ENCODE results near the gene RHOH.
"Not testable (repeated sequence)": the region's sequence is repeated elsewhere in the genome, so short reads cannot be mapped to it uniquely, and the experiment has no call there.

The RHOH gene

DNA sequence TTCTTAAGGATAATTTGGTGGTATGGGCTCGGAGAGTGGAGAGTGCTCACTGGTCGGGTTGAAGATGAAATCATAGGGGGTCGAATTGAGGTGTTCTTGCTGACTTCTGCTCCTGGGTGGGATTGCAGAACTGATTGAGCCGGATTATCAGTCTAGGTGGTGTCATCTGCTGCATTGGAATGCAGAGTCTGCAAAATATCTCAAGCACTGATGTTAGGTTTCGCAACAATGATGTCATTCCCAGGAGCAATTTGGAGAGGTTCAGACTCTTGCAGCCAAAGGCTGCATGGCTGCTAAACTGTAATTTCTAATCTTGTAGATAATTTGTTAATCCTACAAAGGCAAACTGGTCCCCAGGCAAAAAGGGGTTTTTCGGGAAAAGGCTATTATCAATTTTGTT lies 67.7 kb downstream of the RHOH start:
- DNase-seq: no peak

DNA sequence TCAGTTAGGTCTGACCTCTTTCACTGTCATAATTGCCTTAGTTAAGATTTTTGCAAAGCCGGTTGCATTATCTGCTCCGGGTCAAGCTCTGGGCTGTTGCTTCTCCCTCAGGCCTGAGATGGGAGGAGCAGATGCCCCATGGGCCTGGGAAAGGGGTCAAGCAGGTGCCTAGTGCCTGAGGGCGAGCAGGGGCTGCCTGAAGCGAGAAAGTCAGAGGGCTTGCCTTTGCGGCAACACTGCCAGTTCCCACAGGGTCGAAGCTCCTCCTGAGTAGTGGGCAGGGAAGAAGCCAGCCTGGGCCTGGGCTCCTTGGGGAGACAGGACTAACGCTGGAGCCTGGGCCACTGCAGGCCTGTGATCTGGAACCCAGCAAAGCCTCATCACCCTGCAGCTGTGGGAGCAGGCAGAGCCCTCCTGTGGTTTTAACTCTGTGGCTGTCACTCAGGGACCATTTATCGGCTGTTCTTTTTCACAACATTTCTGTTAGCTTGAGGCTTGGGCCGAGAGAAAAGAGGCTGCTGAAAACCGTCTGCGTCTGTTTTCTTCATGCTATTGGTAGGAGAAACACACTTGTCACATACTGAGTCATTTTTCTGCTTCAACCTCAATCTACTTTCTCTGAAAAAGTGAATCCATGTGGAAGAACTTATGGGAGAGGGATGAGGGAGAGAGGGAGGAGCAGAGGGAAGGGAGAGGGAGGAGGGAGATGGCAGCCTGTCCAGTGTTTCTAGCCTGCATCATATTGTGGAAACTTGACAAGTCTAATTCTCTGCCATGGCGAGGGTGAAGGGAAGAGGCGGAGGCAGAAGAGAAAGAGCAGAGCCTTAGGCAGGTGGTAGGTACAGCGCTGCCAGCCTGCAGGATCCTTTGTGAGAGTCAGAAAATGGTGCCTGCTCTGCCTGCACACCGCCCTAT lies 68.4 kb downstream of the RHOH start:
- peak; percentile 27 to 68 for DNase-seq

DNA sequence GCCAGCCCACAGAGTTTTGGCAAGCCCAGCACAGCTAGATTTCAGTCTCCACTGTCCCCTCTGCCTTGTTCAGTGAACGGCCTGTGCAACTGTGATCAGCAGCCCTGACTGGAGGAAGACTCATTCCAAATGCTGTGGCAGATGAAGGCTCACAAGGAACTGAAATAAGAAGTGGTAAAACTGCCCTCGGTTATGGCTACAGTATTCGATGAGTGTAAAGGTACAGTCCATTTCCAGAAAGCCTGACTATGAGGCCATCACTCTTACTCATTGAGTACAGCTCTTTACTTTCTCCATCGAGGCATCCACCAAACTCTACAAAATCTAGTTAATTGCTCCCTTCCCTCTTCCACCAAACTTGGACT lies 69.1 kb downstream of the RHOH start:
- no peak for DNase-seq

DNA sequence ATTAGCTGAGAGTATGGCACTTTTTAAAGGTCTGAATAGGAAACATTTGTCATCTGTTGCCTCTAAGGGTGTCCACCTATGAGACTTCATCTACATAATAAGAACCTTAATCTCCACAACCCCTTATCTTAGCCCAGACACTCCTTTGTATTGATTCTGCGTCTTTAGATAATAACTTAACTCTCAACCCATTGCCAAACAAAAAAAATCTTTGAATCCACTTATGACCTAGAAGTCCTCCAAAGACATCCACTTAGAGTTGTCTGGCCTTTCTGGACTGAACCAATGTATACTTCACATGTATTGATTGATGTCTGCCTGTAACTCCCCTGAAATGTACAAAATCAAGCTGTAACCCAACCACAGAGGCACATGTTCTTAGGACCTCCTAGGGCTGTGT lies 72.3 kb downstream of the RHOH start:
- DNase-seq: peak in 1 of 2 experiments; percentile 7

DNA sequence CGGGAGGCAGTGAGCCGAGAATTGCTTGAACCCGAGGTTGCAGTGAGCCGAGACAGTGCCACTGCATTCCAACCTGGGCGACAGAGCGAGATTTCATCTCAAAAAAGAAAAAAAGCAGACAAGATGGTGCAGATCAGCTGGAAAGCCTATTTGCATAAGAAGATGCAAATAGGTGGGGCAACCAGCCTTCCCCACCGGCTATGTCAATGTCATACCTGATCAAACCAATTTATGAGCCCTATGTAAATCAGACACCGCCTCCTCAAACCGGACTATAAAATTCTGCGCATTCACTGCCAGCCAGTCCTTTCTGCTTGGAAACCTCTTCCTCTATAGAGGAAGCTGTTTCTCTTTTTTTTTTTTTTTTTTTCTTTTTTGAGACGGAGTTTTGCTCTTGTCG lies 73.8 kb downstream of the RHOH start:
- no peak for DNase-seq

DNA sequence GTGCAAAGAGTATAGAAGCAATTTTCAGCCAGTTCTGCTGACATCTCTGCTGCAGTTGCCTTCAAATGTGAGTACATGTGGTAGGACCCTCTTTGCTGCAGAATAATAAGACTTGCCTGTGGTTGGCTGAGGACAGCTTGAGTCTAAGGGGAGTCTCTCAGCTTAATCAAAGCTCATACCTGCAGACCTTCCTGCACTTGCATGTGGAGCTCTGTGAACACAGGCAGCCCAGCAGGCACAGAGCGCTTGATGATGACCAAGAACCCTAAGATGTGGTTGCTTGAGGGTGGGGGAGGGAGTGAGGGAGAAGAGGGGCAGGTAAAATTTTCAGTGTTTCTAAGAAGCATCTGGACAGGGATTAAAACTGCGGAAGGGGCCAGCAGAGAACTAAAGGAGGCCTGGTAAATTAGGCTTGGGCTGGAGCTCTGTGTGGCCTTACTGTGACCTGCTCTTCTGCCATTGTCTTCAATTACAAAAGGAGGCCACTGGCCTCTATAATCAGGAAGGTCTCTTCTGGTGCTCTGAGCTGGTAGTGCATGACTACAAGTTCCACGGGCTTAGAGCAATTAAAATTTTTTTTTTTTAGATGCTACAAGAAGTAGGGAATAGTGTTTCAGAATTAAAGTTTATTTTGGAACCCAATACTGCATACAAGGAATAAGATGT lies 78.4 kb downstream of the RHOH start:
- DNase-seq: peak; percentile 51 to 83

DNA sequence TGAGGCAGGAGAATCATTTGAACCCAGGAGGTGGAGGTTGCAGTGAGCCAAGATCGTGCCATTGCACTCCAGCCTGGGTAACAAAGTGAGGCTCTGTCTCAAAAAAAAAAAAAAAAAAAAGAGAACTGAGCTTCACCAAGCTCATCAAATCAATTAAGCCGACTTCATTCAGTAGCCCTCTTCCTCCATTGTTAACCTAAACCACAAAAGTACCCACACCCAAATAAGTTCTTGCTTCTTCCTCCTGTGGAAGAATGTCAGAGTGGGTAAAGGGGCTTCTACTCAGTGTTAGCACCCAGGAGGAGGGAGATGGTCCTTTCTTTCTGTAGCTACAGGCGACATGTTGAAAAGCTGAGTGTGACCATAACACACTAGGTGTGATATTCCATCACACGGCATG lies 79.7 kb downstream of the RHOH start:
- no peak for DNase-seq

DNA sequence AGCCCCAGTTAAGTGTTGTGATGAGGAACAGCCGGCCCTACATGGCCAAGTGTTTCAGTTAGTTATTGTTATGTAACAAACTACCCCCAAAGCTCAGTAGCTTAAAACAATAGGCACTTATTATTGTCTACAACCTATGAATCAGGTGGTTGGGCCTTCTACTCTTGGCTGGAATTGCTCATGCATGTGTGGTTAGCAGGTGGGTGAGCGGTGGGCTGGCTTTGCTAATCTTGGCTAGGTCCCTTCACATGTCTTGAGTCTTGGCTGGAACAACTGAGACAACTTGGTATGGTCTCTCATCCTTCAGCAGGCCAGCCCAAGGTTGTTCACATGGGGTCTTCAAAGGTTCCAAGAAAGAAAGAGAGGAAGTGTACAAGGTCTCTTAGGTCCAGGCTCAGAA lies 83.8 kb downstream of the RHOH start:
- DNase-seq: no peak

DNA sequence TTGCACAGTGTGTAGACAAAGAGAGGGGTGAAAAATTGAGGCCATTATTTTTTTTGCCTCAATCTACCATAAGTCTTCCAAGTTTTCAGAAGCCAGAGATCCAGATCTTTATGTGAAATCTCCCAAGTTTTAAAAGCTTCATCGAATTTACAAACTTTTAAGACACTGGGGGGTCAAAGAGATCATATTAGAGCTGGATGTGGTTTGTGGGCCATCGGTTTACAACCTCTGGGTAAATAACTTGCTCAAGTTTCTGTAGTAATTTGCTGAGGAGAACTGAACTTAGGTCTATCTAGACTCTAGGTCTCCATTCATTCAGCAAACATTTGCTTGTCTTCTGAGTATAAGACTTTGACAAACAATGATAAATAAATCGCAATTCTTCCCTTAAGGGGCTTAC lies 84.3 kb downstream of the RHOH start:
- no peak for DNase-seq

DNA sequence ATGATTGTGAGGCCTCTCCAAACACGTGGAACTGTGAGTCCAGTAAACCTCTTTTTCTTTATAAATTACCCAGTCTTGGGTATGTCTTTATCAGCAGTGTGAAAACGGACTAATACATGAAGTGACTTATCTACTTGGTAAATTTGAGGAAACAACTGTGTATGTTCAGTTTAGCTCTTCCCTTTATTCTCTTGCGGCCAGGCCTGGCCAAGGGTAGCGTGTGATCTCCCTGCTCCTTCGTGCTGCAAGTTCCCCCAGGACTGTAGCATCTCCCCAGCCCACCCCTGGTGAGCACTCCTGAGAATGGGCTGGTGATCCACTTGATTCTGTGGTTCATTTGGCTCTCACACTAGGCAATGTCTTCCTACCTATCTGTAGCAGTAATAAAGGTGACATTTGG lies 85.1 kb downstream of the RHOH start:
- no peak for DNase-seq

DNA sequence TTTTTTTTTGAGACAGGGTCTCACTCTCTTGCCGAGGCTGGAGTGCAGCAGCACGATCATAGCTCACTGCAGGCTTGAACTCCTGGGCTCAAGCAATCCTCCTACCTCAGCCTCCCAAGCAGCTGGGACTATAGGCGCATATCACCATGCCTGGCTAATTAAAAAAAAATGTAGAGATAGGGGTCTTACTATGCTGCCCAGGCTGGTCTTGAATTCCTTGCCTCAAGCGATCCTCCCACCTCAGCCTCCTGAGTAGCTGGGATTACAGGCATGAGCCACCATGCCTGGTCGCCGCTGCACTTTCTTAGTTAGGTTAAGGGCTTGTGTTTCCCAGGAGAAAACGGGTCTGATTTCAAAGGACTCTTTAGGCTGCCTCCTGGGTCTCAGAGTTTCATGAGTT lies 86.0 kb downstream of the RHOH start:
- DNase-seq: not testable (repeated sequence)

DNA sequence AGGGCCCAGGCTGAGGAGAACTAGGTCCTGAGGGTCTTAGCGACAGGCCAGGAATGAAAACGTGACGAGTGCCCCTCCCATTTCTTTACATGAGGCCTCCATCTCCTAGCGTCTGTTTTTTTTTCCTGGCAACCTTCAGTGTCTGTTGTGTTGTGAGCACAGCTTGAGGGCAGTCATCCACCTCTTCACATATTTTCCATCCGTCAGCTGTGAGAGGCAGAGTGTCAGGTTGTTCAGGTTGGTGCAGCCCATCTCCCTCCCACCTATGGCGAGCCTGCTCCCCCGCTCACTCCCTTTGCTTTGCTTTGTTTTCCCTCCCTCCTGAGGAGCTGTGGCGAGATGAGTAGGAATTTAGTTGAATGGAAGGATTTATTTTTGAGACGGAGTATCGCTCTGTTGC lies 86.6 kb downstream of the RHOH start:
- no peak for DNase-seq

DNA sequence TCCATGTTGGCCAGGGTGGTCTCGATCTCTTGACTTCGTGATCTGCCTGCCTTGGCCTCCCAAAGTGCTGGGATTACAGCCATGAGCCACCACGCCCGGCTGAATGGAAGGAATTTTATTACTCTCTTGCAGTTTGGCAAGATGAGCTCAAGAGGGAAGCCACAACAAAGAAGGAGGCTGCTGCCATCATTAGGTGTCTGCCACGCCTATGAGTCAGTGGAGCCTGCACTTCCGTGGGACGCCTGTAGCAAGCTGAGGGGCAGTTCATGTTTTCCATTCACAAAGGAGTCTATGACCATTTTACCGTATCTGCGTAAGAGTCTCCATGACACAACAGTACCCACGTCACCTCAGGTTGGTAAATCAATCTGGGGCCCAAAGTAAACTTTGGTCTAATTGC lies 87.1 kb downstream of the RHOH start:
- no peak for DNase-seq

DNA sequence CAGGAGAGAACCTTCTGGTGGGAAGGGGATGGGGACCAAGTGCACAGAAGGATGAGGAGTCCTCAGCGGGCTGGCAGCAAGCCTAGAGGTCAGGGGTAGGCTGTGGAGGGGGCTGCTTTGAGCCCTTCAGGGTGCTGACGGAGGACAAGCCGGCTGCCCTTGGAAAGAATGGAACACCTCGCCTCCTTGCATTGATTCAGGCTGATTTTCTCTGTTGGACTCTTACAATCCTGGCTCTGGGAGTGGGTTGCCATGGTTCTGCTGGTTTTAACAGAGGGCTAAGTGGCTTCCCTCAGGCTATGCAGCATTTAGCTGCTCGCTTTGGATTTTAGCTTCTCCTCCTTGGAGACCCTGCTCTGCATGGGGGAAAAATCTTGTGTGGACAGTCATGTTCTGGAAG lies 88.9 kb downstream of the RHOH start:
- no peak for DNase-seq

DNA sequence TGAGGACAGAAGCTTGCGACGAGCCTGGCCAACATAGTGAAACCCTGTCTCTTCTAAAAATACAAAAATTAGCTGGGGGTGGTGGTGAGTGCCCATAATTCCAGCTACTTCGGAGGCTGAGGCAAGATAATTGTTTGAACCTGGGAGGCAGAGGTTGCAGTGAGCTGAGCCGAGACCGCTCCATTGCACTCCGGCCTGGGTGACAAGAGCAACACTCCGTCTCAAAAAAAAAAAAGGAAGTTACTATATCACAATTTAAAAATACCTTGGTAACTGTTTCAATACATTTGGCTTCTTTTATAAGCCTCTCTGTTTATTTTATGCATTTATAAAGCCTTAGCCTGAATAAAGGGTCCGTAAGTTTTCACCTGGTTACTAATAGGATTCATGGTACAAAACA lies 91.7 kb downstream of the RHOH start:
- DNase-seq: no peak

DNA sequence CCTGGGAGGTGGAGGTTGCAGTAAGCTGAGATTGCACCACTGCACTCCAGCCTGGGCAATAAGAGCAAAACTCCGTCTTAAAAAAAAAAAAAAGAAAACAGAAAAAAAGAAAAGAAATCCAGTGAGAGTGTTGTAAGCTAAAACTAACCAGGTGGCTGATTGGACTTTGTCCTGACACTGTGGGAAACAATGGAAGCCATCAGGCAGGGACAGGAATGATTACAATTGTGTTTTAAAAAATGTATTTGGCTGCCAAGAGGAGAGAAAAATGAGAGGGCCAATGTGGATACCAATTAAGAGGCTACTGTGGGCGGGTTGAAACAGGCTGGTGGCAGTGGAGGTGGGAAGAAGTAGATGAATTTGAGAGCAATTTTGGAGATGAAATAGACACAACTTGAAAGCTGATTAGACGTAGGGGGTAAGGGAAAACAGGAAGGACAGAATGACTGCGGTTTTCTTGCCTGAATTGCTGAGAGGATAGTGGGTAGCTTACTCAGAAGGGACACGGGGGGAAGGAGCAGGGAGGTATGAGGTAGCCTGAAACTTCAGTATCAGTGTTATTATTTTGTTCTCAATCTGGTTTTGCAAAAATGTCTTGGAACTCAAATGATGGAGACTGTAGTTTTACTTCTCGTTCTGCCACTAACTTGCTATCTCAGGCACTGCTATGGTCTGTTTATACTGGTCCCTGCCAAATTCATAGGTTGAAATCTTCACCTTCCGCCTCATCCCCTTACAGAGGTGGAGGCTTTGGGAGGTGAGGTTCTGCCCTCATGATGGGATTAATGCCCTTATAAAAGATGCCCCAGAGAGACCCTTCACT lies 92.7 kb downstream of the RHOH start:
- peak; percentile 4 to 38 for DNase-seq

DNA sequence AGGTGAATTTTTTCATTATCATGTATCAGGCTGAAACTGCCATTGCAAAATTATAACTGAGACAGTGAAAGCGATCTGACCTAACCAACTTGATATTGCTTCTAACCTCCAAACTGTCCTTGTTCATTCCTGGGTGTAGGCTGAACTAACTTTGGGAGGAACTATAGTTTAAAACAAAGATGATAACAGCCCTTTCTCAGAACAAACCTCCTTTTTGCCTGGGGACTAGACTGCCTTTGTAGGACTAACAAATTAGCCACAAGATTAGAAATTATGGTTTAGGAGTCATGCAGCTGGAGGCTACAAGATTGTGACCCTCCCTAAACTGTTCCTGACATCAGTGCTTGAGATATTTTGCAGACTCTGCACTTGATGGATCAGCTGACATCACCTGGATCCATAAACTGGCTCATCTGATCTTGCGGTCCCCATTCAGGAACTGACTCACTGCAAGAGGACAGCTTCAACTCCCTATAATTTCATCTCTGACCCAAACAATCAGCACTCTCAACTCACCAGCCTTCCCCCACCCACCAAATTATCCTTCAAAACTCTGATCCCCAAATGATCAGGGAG lies 93.9 kb downstream of the RHOH start:
- DNase-seq: not testable (repeated sequence)

DNA sequence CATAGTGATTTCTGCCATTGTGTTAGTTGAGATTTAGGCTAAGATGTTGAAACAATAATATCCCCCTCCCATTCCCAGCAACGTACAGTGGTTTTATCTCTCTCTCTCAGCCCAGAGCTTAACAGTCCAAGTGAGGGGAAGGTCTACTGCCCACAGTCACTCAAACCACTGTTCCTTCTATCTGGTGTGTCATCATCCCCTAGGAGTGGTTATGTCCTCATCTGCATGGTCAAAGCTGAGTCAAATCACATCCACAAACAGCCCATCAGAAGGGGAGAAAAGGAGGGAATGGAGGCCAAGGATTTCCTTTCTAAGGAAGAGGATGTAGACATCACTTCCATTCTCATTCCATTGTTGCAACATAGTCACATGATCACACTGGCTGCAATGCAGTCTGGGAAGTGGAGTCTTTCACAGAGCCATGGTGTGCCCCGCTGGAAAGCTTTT lies 95.5 kb downstream of the RHOH start:
- DNase-seq: no peak

DNA sequence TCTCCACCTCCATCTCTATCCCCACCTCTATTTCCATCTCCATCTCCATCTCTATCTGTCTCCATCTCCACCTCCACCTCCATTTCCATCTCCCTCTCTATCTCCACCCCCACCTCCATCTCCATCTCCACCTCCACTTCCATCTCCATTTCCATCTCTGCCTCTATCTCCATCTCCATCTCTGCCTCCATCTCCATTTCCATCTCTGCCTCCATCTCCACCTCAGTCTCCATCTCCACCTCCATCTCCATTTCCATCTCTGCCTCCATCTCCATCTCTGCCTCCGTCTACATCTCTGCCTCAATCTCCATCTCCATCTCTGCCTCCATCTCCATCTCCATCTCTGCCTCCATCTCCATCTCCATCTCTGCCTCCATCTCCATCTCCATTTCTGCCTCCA lies 97.5 kb downstream of the RHOH start:
- no peak for DNase-seq

DNA sequence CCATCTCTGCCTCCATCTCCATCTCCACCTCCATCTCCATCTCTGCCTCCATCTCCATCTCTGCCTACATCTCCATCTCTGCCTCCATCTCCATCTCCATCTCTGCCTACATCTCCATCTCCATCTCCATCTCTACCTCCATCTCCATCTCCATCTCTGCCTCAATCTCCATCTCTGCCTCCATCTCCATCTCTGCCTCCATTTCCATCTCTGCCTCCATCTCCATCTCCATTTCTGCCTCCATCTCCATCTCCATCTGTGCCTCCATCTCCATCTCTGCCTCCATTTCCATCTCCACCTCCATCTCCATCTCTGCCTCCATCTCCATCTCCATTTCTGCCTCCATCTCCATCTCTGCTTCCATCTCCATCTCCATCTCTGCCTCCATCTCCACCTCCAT lies 98.2 kb downstream of the RHOH start:
- not testable (repeated sequence) for DNase-seq

DNA sequence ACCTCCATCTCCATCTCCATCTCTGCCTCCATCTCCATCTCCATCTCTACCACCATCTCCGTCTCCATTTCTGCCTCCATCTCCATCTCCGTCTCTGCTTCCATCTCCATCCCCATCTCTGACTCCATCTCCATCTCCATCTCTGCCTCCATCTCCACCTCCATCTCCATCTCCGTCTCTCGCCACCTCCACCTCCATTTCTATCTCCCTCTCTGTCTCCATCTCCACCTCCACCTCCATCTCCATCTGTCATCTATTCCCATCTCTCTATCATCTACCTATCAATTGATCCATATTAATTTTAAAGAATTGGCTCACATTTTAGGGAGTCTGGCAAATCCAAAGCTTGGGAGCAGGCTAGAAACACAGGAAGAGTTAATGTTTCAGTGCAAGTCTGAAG lies 98.7 kb downstream of the RHOH start:
- DNase-seq: no peak
